GM12864 (cell line): ENCODE results near the gene RAPGEF2.

Experiments
- DNase-seq: peaks from one replicate; pipeline ENCODE4 v3.0.0-alpha.2; 2011; ENCODE audit warnings: low read depth
- H3K4me3 ChIP-seq: 2 replicates; pipeline ENCODE4 v1.5.1; 2011; ENCODE audit warnings: mild to moderate bottlenecking, low read depth, low read length, control low read depth
- CTCF ChIP-seq: IDR thresholded peaks from 2 replicates; pipeline ENCODE4 v1.5.1; 2011; ENCODE audit warnings: low read depth, mild to moderate bottlenecking, moderate library complexity, low read length, control low read depth, inconsistent platforms; ENCODE audit errors: missing control alignments

RAPGEF2 gene

GRCh38 chr4:159383562-159383931, 280.7 kb downstream of the RAPGEF2 start:
- DNase-seq, result no peak
- no peak overlapping the region for H3K4me3 ChIP-seq
- no peak for TF ChIP-seq CTCF

GRCh38 chr4:159384017-159384416, 281.1 kb downstream of the RAPGEF2 start:
- DNase-seq, result no peak
- no peak for TF ChIP-seq CTCF
- H3K4me3 ChIP-seq, result no peak overlapping the region

GRCh38 chr4:159384632-159385031, 281.8 kb downstream of the RAPGEF2 start:
- no peak for TF ChIP-seq CTCF

GRCh38 chr4:159386620-159387019, 283.7 kb downstream of the RAPGEF2 start:
- no peak overlapping the region for H3K4me3 ChIP-seq
- DNase-seq, result no peak
- TF ChIP-seq CTCF, result no peak

More at GRCh38 chr4:159384632-159385031, 281.8 kb downstream of the RAPGEF2 start:
- no peak for DNase-seq
- no peak overlapping the region for H3K4me3 ChIP-seq

- no peak overlapping the region for H3K4me3 ChIP-seq
- DNase-seq, result no peak
- TF ChIP-seq CTCF, result no peak
Observed at GRCh38 chr4:159389756-159390155, 286.9 kb downstream of the RAPGEF2 start.

GRCh38 chr4:159390648-159391047, 287.8 kb downstream of the RAPGEF2 start:
- no peak for DNase-seq
- TF ChIP-seq CTCF, result no peak
- H3K4me3 ChIP-seq, result no peak overlapping the region

- DNase-seq, result no peak
- TF ChIP-seq CTCF, result no peak
- no peak overlapping the region for H3K4me3 ChIP-seq
Observed at GRCh38 chr4:159395693-159396092, 292.8 kb downstream of the RAPGEF2 start.
